ENCODE measurements around the gene TRPM6.
"Not testable (repeated sequence)": the region's sequence is repeated elsewhere in the genome, so short reads cannot be mapped to it uniquely, and the experiment has no call there.

Gene TRPM6, protein sequence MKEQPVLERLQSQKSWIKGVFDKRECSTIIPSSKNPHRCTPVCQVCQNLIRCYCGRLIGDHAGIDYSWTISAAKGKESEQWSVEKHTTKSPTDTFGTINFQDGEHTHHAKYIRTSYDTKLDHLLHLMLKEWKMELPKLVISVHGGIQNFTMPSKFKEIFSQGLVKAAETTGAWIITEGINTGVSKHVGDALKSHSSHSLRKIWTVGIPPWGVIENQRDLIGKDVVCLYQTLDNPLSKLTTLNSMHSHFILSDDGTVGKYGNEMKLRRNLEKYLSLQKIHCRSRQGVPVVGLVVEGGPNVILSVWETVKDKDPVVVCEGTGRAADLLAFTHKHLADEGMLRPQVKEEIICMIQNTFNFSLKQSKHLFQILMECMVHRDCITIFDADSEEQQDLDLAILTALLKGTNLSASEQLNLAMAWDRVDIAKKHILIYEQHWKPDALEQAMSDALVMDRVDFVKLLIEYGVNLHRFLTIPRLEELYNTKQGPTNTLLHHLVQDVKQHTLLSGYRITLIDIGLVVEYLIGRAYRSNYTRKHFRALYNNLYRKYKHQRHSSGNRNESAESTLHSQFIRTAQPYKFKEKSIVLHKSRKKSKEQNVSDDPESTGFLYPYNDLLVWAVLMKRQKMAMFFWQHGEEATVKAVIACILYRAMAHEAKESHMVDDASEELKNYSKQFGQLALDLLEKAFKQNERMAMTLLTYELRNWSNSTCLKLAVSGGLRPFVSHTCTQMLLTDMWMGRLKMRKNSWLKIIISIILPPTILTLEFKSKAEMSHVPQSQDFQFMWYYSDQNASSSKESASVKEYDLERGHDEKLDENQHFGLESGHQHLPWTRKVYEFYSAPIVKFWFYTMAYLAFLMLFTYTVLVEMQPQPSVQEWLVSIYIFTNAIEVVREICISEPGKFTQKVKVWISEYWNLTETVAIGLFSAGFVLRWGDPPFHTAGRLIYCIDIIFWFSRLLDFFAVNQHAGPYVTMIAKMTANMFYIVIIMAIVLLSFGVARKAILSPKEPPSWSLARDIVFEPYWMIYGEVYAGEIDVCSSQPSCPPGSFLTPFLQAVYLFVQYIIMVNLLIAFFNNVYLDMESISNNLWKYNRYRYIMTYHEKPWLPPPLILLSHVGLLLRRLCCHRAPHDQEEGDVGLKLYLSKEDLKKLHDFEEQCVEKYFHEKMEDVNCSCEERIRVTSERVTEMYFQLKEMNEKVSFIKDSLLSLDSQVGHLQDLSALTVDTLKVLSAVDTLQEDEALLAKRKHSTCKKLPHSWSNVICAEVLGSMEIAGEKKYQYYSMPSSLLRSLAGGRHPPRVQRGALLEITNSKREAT (N-terminal part only)

GRCh38 chr9:74887041-74887980, at the start of gene TRPM6:
TRPM6 (minus strand) TSS chr9:74887921; CDS start chr9:74887856, 65 bp downstream.
- peak; percentile 45 for DNase-seq

DNA sequence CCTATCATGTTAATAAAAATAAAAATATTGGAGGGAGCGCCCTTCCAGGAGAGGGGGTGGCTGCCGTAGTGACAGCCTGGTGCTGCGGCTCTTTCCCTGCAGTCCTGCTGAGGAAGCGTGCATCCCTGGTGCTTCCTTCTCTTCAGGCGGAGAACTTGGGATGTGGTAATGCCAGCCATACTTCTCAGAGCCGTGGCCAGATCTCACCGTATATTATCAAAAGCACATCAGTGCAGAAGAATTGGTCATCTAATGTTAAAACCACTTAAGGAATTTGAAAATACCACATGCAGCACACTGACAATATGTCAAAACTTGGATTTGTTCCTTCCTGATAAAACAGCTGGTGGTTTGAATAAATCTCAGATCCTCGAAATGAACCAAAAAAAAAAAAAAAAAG, 47.3 kb upstream of the TRPM6 start:
- no peak for DNase-seq

- no peak for DNase-seq
Observed at GRCh38 chr9:74921737-74922136, 34.0 kb upstream of the TRPM6 start.

GRCh38 chr9:74920944-74921626, 33.4 kb upstream of the TRPM6 start:
- DNase-seq: no peak

- DNase-seq: no peak
Observed at GRCh38 chr9:74910036-74910435, 22.3 kb upstream of the TRPM6 start.

- no peak for DNase-seq
Observed at GRCh38 chr9:74908665-74909064, 20.9 kb upstream of the TRPM6 start.

GRCh38 chr9:74907085-74907484, 19.4 kb upstream of the TRPM6 start:
- DNase-seq: no peak

GRCh38 chr9:74901001-74901400, 13.3 kb upstream of the TRPM6 start:
- no peak for DNase-seq

DNA sequence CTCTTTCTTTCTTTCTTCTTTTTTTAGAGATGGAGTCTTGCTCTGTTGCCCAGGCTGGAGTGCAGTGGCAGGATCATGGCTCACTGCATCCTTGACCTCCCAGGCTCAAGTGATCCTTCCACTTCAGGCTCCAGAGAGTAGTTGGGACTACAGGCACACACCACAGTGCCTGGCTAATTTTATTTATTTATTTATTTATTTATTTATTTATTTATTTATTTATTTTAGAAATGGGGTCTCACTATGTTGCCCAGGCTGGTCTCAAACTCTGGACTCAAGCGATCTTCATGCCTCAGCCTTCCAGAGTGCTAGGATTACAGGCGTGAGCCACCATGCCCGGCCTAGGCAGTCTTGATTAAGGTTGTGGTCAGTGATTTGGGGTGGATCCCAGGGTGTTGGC, 728 bp upstream of the TRPM6 start:
- DNase-seq: not testable (repeated sequence)

DNA sequence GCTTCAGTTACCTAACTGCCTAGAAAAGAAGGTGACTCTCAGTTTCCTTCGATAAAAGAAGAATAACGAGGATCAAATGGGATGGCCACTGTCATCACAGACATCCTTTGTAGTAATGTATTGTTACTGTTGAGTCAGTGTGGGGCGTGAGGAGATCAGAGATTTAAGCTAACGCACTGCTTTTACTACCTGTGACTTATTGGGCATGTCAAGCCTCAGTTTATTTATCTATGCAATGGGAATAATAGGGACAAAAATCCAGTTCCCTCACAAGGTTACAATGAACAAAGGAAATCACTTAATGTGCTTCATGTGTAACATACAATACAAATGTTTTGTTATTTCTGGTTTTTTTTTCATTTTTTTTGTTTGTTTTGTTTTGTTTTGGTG, 255 bp upstream of the TRPM6 start:
- no peak for DNase-seq

DNA sequence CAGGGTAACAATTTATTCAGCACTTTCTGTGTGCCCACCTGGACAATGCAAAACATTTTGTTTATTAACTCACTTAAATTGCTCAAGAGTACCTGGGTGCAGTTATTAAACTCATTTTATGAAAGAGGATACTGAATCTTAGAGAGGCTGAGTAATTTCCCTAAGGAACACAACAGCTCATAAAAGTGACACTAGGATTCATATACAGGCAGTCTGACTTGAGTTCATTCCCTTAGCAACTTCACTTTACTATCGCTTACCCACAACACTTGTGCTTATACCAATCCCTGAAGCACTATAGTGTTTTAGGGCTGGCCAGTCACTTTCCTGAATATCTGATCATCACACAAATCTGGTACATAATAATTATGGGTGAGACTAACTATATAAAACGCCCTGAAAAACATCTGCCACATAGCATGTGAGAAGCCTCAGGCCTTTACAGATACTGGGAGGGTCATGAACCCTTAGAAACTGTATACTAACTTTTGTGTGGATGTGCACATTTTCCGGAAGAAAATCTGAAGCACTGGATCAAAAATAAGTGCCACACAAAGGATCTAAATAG, 11.3 kb downstream of the TRPM6 start:
- DNase-seq: no peak

DNA sequence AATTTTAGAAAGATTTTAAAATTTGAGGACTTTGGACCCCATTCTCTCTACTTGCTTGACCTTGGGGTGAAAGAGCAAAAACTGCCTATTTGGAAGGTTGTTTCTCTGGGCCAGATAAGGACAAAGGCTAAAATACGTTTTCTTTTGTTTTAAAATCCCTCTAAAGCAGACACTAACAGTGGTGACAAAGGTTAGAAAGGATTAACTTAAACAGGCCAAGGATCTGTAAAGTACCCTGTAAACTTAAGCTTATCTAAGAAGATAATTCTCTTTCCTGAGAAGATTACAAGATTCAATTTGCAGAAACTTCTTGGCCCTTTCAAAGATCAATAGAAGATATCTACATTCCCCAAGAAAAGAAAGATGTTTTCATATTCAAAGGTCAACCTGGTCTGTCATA, 12.1 kb downstream of the TRPM6 start:
- DNase-seq: no peak

- no peak for DNase-seq
Observed at GRCh38 chr9:74874220-74874619, 13.5 kb downstream of the TRPM6 start.

DNA sequence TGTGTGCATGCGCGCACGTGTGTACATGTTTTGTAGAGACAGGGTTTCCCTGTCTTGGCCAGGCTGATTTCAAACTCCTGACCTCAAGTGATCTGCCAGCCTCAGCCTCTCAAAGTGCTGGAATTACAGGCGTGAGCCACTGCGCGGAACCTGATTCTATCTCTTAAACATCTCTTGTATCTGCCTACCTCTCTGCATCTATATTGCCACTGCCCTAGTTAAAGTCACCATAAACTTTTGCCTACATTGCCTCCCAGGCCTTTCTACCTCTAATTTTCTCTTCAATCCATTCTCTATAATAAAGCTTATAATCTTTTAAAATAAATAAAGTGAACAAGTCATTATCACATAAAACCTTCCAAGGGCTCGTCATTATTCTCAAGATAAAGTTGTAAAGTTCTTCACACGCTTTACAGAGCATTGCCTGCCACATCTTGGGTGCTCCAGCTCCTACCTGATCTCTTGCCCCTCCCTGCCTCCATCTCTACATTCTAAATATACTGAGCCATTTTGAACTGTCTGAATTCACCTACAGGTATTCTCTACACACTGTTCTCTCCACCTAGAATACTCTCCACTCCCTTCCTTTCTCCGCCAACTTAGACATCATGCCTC, 15.0 kb downstream of the TRPM6 start:
- no peak for DNase-seq

DNA sequence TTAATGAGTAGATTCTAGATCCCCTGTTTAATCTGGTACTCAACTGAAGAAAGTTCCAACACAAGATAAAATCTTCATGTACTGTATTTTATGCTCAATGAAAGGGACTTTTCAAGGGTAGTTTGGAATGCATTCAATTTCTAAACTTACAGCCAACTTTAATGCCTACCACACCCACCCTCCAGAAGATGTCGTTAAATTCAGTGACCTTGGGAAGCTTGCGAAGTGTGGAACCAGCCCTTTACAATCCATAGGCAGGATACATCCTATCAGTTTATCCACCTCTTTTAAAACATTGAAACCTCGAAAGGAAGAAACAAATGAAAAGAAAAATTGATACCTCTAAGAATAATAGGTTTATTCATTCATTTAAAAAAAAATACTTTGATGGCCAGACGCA, 20.2 kb downstream of the TRPM6 start:
- no peak for DNase-seq

DNA sequence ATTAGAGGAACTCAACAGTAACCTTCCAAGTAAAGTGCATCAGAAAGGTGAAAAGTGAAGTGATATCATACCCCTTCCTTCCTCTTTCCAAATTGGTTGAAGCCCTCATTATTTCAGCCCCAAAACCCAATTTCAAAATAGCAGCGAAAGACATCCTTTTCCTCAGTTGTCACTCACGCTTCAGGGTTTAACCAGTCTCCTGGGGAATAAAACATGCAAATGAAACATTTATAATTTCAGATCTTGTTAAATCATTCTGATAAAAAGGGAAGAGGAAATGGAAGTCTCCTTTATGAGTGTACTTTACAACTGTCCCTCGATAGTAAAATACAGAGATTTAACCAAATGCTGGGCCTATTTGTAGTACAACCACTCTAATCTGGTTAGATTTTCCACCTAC, 22.5 kb downstream of the TRPM6 start:
- DNase-seq: no peak

- no peak for DNase-seq
Observed at GRCh38 chr9:74861773-74862474, 25.8 kb downstream of the TRPM6 start.

GRCh38 chr9:74861071-74861470, 26.6 kb downstream of the TRPM6 start:
- DNase-seq: no peak

GRCh38 chr9:74860247-74860646, 27.5 kb downstream of the TRPM6 start:
- DNase-seq: not testable (repeated sequence)

DNA sequence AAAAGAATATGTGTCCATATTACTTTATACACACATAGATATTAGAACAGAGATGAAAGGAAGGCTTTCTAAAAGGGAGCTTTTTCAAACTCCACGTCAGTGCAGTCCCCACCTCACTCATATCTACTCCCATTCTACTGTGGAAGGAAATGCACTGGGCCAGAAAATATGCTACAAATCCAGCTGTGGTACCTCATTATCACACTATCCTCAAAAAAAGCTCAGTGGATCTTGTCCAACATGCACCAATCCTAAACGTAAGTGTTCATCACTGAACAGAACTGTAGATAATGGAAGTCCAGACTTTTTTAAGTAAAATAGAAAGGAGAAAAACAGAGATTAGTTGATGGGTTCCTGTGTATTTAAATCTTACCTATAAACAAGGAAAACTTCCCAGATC, 27.9 kb downstream of the TRPM6 start:
- no peak for DNase-seq

Measured in NCI-H1694 treated with DMSO at 0.1 percent for 48 hours (cell line).